ENCODE results near the gene ACOT9. TPM values are rescaled to one million over a fixed set of nuclear protein-coding genes. Genes with fewer than 3 reads are reported as not detected.

Gene ACOT9
- total and polyA plus RNA-seq, 11 donors, result 45.3 to 81.1 (median 59.3) TPM

DNA sequence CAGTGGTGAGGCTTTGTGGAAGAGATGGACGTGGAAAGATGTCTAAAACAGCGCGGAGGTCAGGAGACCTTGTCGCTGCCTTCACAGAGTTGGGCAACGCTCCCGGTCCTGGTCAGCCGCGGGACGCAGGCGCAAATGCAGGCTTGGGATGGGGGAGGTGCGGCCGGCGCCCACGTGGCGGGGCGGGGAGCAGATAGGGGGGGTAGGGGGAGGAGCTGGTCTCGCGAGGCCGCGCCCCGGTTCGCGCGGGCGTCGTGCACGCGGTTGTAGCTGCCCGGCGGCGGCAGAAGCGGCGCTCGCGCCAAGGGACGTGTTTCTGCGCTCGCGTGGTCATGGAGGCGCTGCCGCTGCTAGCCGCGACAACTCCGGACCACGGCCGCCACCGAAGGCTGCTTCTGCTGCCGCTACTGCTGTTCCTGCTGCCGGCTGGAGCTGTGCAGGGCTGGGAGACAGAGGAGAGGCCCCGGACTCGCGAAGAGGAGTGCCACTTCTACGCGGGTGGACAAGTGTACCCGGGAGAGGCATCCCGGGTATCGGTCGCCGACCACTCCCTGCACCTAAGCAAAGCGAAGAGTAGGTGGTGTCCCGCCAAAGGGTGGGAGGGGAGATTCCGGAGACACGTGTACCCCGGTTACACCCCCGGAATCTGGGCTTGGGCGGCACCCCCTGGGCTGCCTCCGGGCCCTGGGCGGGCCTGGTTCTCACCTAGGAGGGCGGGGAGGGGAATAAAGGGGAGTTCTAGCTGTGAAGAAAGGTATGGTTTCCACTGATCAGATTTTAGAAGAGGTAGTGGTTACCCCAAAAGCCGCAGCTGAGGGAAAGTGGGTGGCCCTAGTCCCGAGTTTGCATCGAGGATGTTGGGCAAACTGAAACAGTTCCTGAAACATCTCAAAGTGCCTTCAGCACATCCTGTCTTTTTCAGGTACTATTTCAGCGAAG is 75.6 kb downstream of the ACOT9 start, which contains the start of gene PRDX4:
PRDX4 (plus strand) TSS at position 255 of the 939 bp plus-strand sequence; CDS start at position 333, 78 bp downstream.
- Histone ChIP-seq H3K27me3 (no peaks in the 10 kb centered on the region), H3K36me3 (peaks cover 0 to 10% (median 3%) of the 10 kb centered on the region in 9 donors), H3K4me1 (peaks cover 0 to 15% (median 2%) of the 10 kb centered on the region in 12 donors), H3K4me3 (peak within 1 kb of the TSS; percentile 20 to 95 (median 68)), H3K27ac (peak within 1 kb of the TSS in 11 of 12 donors; percentile 63 to 85 (median 76)), H3K9me3 (peaks cover 0 to 5% (median 0%) of the 10 kb centered on the region in 12 donors)
- ATAC-seq (peak; percentile 93 to 99 (median 98)), DNase-seq (peak; percentile 90 to 95 (median 93))
- intact Hi-C loops (cut with DNase I), result loop anchor here in 1 of 10 donors (5.0 kb wide), 1 partner anchor 240 kb away; the partner anchor contains the start of genes APOO and CXorf58
- TF ChIP-seq CTCF (IDR thresholded peaks at IDR 0.05), result peak in 1 of 12 donors; percentile 11
- peak in 1 of 2 donors; percentile 48 for TF ChIP-seq POLR2A (IDR thresholded peaks at IDR 0.05)
- WGBS, 4 donors, result 0 to 44% (median 15%) methylated on average over 30 to 73 of the region's 73 CpGs

DNA sequence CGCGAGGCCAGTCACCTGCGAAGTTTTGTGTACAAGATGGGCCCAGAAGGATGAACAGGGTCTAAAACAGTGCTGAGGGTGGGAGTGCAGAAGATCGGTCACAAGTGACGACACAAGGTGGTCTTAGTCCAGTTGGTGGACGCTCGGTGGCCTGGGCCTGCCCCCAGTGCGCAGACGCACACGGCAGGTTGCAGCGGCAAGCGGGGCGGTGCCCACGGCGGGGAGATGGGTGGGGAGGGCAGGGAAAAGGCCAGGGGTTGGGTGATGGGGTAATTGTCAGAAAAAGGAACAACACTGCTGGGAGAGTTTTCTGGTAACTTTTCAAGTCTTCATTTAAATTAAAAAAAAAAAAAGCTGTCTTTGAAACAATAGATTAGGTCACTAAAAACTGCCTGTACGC is 76.8 kb downstream of the ACOT9 start:
- ATAC-seq, result no peak
- H3K9me3 ChIP-seq, result peaks cover 0 to 5% (median 0%) of the 10 kb centered on the region in 12 donors
- no peak for DNase-seq
- H3K4me3 ChIP-seq, result no peak overlapping the region
- 80 to 95% (median 89%) methylated on average over 16 of the region's 16 CpGs for WGBS, 4 donors
- peaks cover 0 to 19% (median 2%) of the 10 kb centered on the region in 12 donors for H3K4me1 ChIP-seq
- TF ChIP-seq CTCF (IDR thresholded peaks at IDR 0.05) (no peak), POLR2A (IDR thresholded peaks at IDR 0.05) (no peak)
- H3K27me3 ChIP-seq, result no peaks in the 10 kb centered on the region
- intact Hi-C loops (cut with DNase I), result loop anchor here in 1 of 10 donors (5.0 kb wide), 1 partner anchor 241 kb away; the partner anchor contains the start of genes APOO and CXorf58
- peak overlapping the region in 3 of 12 donors; percentile 65 to 85 (median 79) for H3K27ac ChIP-seq
- no peaks in the 10 kb centered on the region for H3K36me3 ChIP-seq

DNA sequence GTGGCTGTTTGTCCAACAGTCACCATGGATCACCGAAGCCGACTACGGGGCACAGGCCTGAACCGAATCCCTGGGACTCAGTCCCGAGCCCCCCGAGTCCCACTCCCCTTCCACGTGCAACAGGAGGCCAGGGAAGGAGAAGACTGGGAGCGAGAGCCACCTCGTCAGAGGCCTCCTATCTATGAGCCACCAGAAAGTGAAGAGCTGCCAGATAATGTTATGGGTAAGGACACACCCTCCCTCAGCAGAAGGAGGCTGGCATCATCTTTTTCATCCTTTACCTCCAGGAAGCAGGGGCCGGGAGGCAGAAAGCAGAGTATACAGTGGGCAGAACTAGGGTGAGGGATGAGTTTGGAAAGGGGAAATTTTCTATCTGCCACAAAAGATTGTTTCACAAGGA is 78.6 kb downstream of the ACOT9 start:
- ATAC-seq (no peak), DNase-seq (no peak)
- peaks cover 0 to 19% (median 0%) of the 10 kb centered on the region in 12 donors for H3K4me1 ChIP-seq
- H3K27me3 ChIP-seq, result no peaks in the 10 kb centered on the region
- H3K9me3 ChIP-seq, result peaks cover 0 to 5% (median 0%) of the 10 kb centered on the region in 12 donors
- H3K36me3 ChIP-seq, result no peaks in the 10 kb centered on the region
- no peak overlapping the region for H3K4me3 ChIP-seq
- intact Hi-C loops (cut with DNase I), result no loop called here
- H3K27ac ChIP-seq, result no peak overlapping the region
- WGBS, 4 donors, result 81 to 95% (median 89%) methylated on average over 6 to 10 of the region's 10 CpGs
- TF ChIP-seq CTCF (IDR thresholded peaks at IDR 0.05) (no peak), POLR2A (IDR thresholded peaks at IDR 0.05) (no peak)

- Histone ChIP-seq H3K4me3 (no peak overlapping the region), H3K27me3 (no peaks in the 10 kb centered on the region), H3K4me1 (peaks cover 0 to 13% (median 0%) of the 10 kb centered on the region in 12 donors), H3K36me3 (no peaks in the 10 kb centered on the region), H3K27ac (peak overlapping the region in 1 of 12 donors; percentile 34), H3K9me3 (peaks cover 0 to 5% (median 0%) of the 10 kb centered on the region in 12 donors)
- intact Hi-C loops (cut with DNase I), result no loop called here
- ATAC-seq (no peak), DNase-seq (no peak)
- WGBS, 4 donors, result 89 to 97% (median 94%) methylated on average over 1 of the region's 1 CpG
- no peak for TF ChIP-seq CTCF (IDR thresholded peaks at IDR 0.05)
- TF ChIP-seq POLR2A (IDR thresholded peaks at IDR 0.05), result no peak
These were observed 80.2 kb downstream of the ACOT9 start for GRCh38 chrX:23662853-23663252.
